ENCODE data around the gene SPOCK1.

GRCh38 chr5:137492331-137492730 is 6.8 kb downstream of the SPOCK1 start:
- TF ChIP-seq, protein P1, sequence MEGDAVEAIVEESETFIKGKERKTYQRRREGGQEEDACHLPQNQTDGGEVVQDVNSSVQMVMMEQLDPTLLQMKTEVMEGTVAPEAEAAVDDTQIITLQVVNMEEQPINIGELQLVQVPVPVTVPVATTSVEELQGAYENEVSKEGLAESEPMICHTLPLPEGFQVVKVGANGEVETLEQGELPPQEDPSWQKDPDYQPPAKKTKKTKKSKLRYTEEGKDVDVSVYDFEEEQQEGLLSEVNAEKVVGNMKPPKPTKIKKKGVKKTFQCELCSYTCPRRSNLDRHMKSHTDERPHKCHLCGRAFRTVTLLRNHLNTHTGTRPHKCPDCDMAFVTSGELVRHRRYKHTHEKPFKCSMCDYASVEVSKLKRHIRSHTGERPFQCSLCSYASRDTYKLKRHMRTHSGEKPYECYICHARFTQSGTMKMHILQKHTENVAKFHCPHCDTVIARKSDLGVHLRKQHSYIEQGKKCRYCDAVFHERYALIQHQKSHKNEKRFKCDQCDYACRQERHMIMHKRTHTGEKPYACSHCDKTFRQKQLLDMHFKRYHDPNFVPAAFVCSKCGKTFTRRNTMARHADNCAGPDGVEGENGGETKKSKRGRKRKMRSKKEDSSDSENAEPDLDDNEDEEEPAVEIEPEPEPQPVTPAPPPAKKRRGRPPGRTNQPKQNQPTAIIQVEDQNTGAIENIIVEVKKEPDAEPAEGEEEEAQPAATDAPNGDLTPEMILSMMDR (conservative IDR thresholded peaks at IDR 0.05; ENCODE audit: low read depth, low read length): no peak
- TF ChIP-seq EZH2 (IDR thresholded peaks at IDR 0.05; ENCODE audit: low read length, unreplicated experiment) (no peak), EZH2phosphoT487 (IDR thresholded peaks at IDR 0.05; ENCODE audit: borderline replicate concordance, low read length) (no peak)
